Measurements from ENCODE around the gene CCDC88C. TPM values are rescaled to one million over a fixed set of nuclear protein-coding genes. Genes with fewer than 3 reads are reported as not detected.
"Not testable (repeated sequence)": the region's sequence is repeated elsewhere in the genome, so short reads cannot be mapped to it uniquely, and the experiment has no call there.

Gene CCDC88C
- total and polyA plus RNA-seq, 11 donors = 2.4 to 15.6 (median 4.8) TPM

DNA sequence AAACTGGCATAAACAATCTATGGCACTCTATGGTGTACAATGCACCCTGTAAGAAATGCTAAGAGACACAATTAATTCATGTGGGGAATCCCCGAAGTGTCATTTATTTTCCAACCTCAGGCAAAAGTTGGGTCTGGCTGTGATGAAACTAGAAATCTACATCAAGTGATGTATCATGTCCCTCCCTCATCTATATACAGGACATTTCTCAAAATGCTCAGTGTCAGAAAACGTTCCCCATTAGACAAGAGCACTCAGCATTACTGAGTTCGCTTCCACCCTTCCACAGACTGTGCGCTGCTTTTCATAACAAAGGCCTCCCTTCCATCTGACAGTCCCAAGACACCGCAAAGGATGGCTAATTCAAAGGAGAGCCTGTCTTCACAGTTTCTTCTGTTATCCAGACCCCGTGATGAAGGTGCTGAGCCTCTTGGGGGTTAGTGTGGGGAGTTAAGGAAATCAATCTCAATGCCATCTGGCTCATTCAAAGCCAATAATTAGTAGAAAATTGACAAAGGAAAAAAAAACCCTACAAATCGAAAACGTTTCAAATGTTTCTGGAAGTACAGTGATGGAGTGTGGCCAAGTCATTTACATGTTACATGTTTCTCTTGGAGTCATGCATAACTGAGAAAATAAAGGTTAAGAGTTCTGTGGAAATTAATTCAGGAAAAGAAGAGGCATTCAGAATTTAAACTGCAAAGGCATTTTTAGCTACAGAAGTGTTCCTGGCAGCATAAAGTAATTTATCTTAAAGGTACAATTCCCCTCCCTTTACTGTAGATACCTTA lies 7.5 kb downstream of the CCDC88C start:
- TF ChIP-seq CTCF (IDR thresholded peaks at IDR 0.05) (no peak), POLR2A (IDR thresholded peaks at IDR 0.05) (no peak)
- peaks cover 0 to 59% (median 2%) of the 10 kb centered on the region in 12 donors for H3K4me1 ChIP-seq
- peaks cover 0 to 3% (median 0%) of the 10 kb centered on the region in 9 donors for H3K36me3 ChIP-seq
- no peaks in the 10 kb centered on the region for H3K9me3 ChIP-seq
- intact Hi-C loops (cut with DNase I) = loop anchor here in 3 of 10 donors (5.0 to 10.0 kb wide), 2 partner anchors 38 to 45 kb away; no protein-coding TSS in a partner anchor
- H3K27me3 ChIP-seq = peaks cover 0 to 4% (median 0%) of the 10 kb centered on the region in 9 donors
- no peak for DNase-seq
- no peak for ATAC-seq
- H3K4me3 ChIP-seq = peak overlapping the region in 1 of 12 donors; percentile 23
- WGBS, 4 donors = 64 to 70% (median 66%) methylated on average over 8 of the region's 8 CpGs
- peak overlapping the region in 1 of 12 donors; percentile 71 for H3K27ac ChIP-seq

DNA sequence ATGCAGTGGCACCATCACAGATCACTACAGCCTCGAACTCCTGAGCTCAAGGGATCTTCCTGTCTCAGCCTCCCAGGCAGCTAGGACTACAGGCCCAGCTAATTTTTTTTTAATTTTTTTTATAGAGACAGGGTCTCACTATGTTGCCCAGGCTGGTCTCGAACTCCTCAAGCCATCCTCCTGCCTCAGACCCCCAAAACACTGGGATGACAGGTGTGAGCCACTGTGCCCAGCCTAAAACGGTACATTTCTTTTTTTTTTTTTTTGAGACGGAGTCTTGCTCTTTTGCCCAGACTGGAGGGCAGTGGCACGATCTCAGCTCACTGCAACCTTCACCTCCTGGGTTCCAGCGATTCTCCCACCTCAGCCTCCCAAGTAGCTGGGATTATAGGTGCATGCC lies 8.4 kb downstream of the CCDC88C start:
- Histone ChIP-seq H3K27ac (peak overlapping the region in 1 of 12 donors; percentile 71), H3K4me1 (peaks cover 0 to 60% (median 0%) of the 10 kb centered on the region in 12 donors)
- H3K4me3 ChIP-seq; H3K27me3 ChIP-seq; H3K9me3 ChIP-seq; ATAC-seq; H3K36me3 ChIP-seq; DNase-seq; intact Hi-C loops (cut with DNase I): not testable (repeated sequence)
- WGBS, 4 donors = 93 to 96% (median 95%) methylated on average over 6 of the region's 6 CpGs

DNA sequence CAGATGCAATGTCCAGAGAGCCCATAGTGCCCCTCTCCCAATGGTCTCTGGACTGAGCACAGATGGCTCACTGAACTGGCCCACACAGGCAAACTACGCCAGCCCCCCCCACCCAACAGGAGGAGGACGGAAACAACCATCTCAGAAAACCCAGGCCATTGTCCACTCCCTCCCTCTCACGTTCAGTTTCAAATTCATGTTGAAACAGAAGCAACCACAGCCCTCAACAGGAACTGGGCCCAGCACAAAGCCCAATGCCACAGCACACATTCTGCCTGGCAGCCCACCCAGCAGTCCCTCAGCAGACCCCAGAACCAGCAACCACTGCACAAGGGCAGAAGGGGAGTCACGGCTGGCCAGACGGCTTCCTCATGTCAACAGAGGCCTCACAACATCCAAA lies 10.6 kb downstream of the CCDC88C start:
- no peak overlapping the region for H3K4me3 ChIP-seq
- no peak overlapping the region for H3K27ac ChIP-seq
- DNase-seq (no peak), ATAC-seq (no peak)
- H3K27me3 ChIP-seq = peaks cover 0 to under 1% (median 0%) of the 10 kb centered on the region in 9 donors
- intact Hi-C loops (cut with DNase I) = no loop called here
- 83 to 98% (median 85%) methylated on average over 5 of the region's 5 CpGs for WGBS, 4 donors
- H3K4me1 ChIP-seq = peaks cover 0 to 70% (median 7%) of the 10 kb centered on the region in 12 donors
- no peaks in the 10 kb centered on the region for H3K9me3 ChIP-seq
- peaks cover 0 to 3% (median 0%) of the 10 kb centered on the region in 9 donors for H3K36me3 ChIP-seq
- TF ChIP-seq CTCF (IDR thresholded peaks at IDR 0.05) (no peak), POLR2A (IDR thresholded peaks at IDR 0.05) (no peak)

- Histone ChIP-seq H3K36me3 (peaks cover 0 to 3% (median 0%) of the 10 kb centered on the region in 9 donors), H3K27me3 (peaks cover 0 to 6% (median 0%) of the 10 kb centered on the region in 9 donors), H3K4me1 (peaks cover 0 to 70% (median 7%) of the 10 kb centered on the region in 12 donors), H3K9me3 (no peaks in the 10 kb centered on the region), H3K4me3 (no peak overlapping the region), H3K27ac (peak overlapping the region in 5 of 12 donors; percentile 33 to 74 (median 66))
- WGBS, 4 donors = 95 to 96% (median 95%) methylated on average over 6 to 8 of the region's 8 CpGs
- ATAC-seq (no peak), DNase-seq (no peak)
- intact Hi-C loops (cut with DNase I) = no loop called here
- TF ChIP-seq CTCF (IDR thresholded peaks at IDR 0.05) (no peak), POLR2A (IDR thresholded peaks at IDR 0.05) (no peak)
Observed at GRCh38 chr14:91406451-91406850, 11.2 kb downstream of the CCDC88C start.
